H1 (cell line): ENCODE data around the gene SUCLG2. TPM values are rescaled to one million over a fixed set of nuclear protein-coding genes. Genes with fewer than 3 reads are reported as not detected.

Experiments
- CTCF ChIA-PET: fragments of 300-600 bp; sonication (Branson Sonifier 250); formaldehyde crosslinking; loops from one replicate; lab custom pipeline; 2021; ENCODE audit not compliant: partially characterized antibody; lab: Charles Lee
- POLR2A ChIA-PET: fragments of 300-600 bp; sonication (Branson Sonifier 250); formaldehyde crosslinking; loops from one replicate; lab custom pipeline; 2021; ENCODE audit warnings: inconsistent platforms; ENCODE audit not compliant: partially characterized antibody; lab: Charles Lee
- DNase-seq, 2 experiments: peaks; one replicate each; pipeline versions ENCODE4 v3.0.0 to v3.0.0-alpha.2; 2010 to 2022; ENCODE audit warnings: low spot score in 2 of 2, low read depth in 1 of 2, mixed read lengths in 1 of 2
- FAIRE-seq: peaks from 2 replicates; lab custom pipeline; 2011; peaks lifted over from hg19 to GRCh38; lab: Jason Lieb, UNC
- H2AFZ ChIP-seq: 2 replicates; pipeline ENCODE4 v1.8.1; 2012; ENCODE audit warnings: low read length, inconsistent platforms
- H2AK5ac ChIP-seq: 2 replicates; pipeline ENCODE4 v1.6.1; 2013; ENCODE audit warnings: low read depth, low read length
- H2BK120ac ChIP-seq: replicated peaks from 2 replicates; pipeline ENCODE3; 2013; ENCODE audit warnings: low read depth, low read length, inconsistent platforms
- H2BK12ac ChIP-seq: 2 replicates; pipeline ENCODE4 v1.6.1; 2013; ENCODE audit warnings: low read depth, low read length
- H2BK15ac ChIP-seq: 2 replicates; pipeline ENCODE4 v1.6.1; 2013; ENCODE audit warnings: low read length
- H2BK20ac ChIP-seq: 2 replicates; pipeline ENCODE4 v1.6.1; 2013; ENCODE audit warnings: low read length
- H2BK5ac ChIP-seq: 2 replicates; pipeline ENCODE4 v1.6.1; 2013; ENCODE audit warnings: low read depth, low read length
- H3K14ac ChIP-seq: 2 replicates; pipeline ENCODE4 v1.6.1; 2013; ENCODE audit warnings: inconsistent platforms; ENCODE audit not compliant: insufficient read length
- H3K18ac ChIP-seq: 2 replicates; pipeline ENCODE4 v1.6.1; 2013; ENCODE audit warnings: low read length; ENCODE audit errors: extremely low read depth
- H3K23ac ChIP-seq: 2 replicates; pipeline ENCODE4 v1.6.1; 2013; ENCODE audit warnings: inconsistent platforms; ENCODE audit not compliant: insufficient read length
- H3K23me2 ChIP-seq: 2 replicates; pipeline ENCODE4 v1.6.1; 2013; ENCODE audit warnings: low read depth, low read length
- H3K27ac ChIP-seq: 2 replicates; pipeline ENCODE4 v1.6.1; 2011; ENCODE audit warnings: low read depth, low read length, inconsistent platforms
- H3K27me3 ChIP-seq, 4 experiments: replicated peaks in 1 of 4; 1 replicate in 1 of 4; 2 replicates in 3 of 4; pipeline versions ENCODE4 v1.6.1 to v1.8.1; 2011 to 2013; ENCODE audit warnings: low read length in 3 of 4, mild to moderate bottlenecking in 3 of 4, inconsistent platforms in 2 of 4, mixed read lengths in 2 of 4, moderate library complexity in 1 of 4; ENCODE audit not compliant: control insufficient read depth in 3 of 4, insufficient read depth in 3 of 4; ENCODE audit errors: extremely low read depth in 1 of 4
- H3K36me3 ChIP-seq, 4 experiments: 2 replicates each; pipeline versions ENCODE4 v1.6.1 to v1.8.1; 2011 to 2013; ENCODE audit warnings: mild to moderate bottlenecking in 4 of 4, low read length in 3 of 4, moderate library complexity in 2 of 4, control low read depth in 1 of 4, inconsistent platforms in 1 of 4; ENCODE audit not compliant: insufficient read depth in 4 of 4, control insufficient read depth in 2 of 4
- H3K4ac ChIP-seq: replicated peaks from 2 replicates; pipeline ENCODE3; 2013; ENCODE audit warnings: low read length, low read depth, mixed read lengths, inconsistent platforms; ENCODE audit not compliant: insufficient read length
- H3K4me1 ChIP-seq, 4 experiments: replicated peaks in 1 of 4; 1 replicate in 1 of 4; 2 replicates in 3 of 4; pipeline versions ENCODE4 v1.6.1 to v1.8.1; 2011 to 2013; ENCODE audit warnings: low read length in 3 of 4, inconsistent platforms in 2 of 4, mixed read lengths in 1 of 4; ENCODE audit not compliant: insufficient read depth in 4 of 4, control insufficient read depth in 3 of 4
- H3K4me2 ChIP-seq, 2 experiments: 2 replicates each; pipeline versions ENCODE4 v1.6.1 to v1.8.1; 2011 to 2013; ENCODE audit warnings: low read depth in 2 of 2, low read length in 2 of 2, control low read depth in 1 of 2, inconsistent platforms in 1 of 2, mild to moderate bottlenecking in 1 of 2; ENCODE audit not compliant: insufficient read depth in 1 of 2
- H3K4me3 ChIP-seq, 4 experiments: fragments of 200-600, 300-600 bp in 1 of 4; sonication (generic), shearing (Covaris generic), sonication (Bioruptor Twin) in 1 of 4; 2 replicates each; pipeline versions ENCODE4 v1.5.1 to v1.8.1; 2011 to 2016; ENCODE audit warnings: low read length in 4 of 4, low read depth in 3 of 4, control low read depth in 2 of 4, inconsistent platforms in 2 of 4, mild to moderate bottlenecking in 2 of 4, mixed read lengths in 1 of 4, moderate library complexity in 1 of 4; ENCODE audit not compliant: insufficient read depth in 2 of 4; ENCODE audit errors: extremely low read depth in 1 of 4
- H3K56ac ChIP-seq: replicated peaks from 2 replicates; pipeline ENCODE3; 2013; ENCODE audit warnings: low read depth, mild to moderate bottlenecking, mixed read lengths, low read length, inconsistent platforms; ENCODE audit not compliant: insufficient read length
- H3K79me1 ChIP-seq: 2 replicates; pipeline ENCODE4 v1.6.1; 2013; ENCODE audit warnings: low read depth, low read length, control low read depth
- H3K79me2 ChIP-seq, 2 experiments: 2 replicates each; pipeline versions ENCODE4 v1.6.1 to v1.8.1; 2012 to 2013; ENCODE audit warnings: low read length in 2 of 2, mild to moderate bottlenecking in 2 of 2, inconsistent platforms in 1 of 2; ENCODE audit not compliant: insufficient read depth in 2 of 2, control insufficient read depth in 1 of 2
- H3K9ac ChIP-seq, 4 experiments: replicated peaks in 1 of 4; 1 replicate in 1 of 4; 2 replicates in 3 of 4; pipeline versions ENCODE4 v1.6.1 to v1.8.1; 2011 to 2013; ENCODE audit warnings: low read depth in 3 of 4, low read length in 3 of 4, control low read depth in 2 of 4, mild to moderate bottlenecking in 2 of 4, moderate library complexity in 2 of 4, inconsistent platforms in 1 of 4; ENCODE audit errors: extremely low read depth in 1 of 4
- H3K9me3 ChIP-seq, 2 experiments: 2 replicates each; pipeline versions ENCODE4 v1.6.1 to v1.8.1; 2012 to 2013; ENCODE audit warnings: mild to moderate bottlenecking in 2 of 2, moderate library complexity in 2 of 2, control low read depth in 1 of 2, inconsistent platforms in 1 of 2, low read depth in 1 of 2, low read length in 1 of 2, mixed read lengths in 1 of 2; ENCODE audit not compliant: insufficient read depth in 2 of 2
- H4K20me1 ChIP-seq, 2 experiments: replicated peaks in 1 of 2; 2 replicates each; pipeline versions ENCODE3 to v1.8.1; 2011 to 2013; ENCODE audit warnings: inconsistent platforms in 2 of 2, low read length in 2 of 2, mild to moderate bottlenecking in 1 of 2; ENCODE audit not compliant: insufficient read depth in 2 of 2, control insufficient read depth in 1 of 2
- H4K5ac ChIP-seq: 2 replicates; pipeline ENCODE4 v1.6.1; 2013; ENCODE audit warnings: low read length, low read depth, mixed read lengths, inconsistent platforms; ENCODE audit not compliant: insufficient read length
- H4K8ac ChIP-seq: 2 replicates; pipeline ENCODE4 v1.8.0; 2013; ENCODE audit warnings: mild to moderate bottlenecking, moderate library complexity, low read length, inconsistent platforms; ENCODE audit not compliant: insufficient read depth; ENCODE audit errors: extremely low read depth
- H4K91ac ChIP-seq: replicated peaks from 2 replicates; pipeline ENCODE3; 2013; ENCODE audit warnings: low read length, mixed read lengths, inconsistent platforms; ENCODE audit not compliant: insufficient read length
- BACH1 ChIP-seq: IDR thresholded peaks from 2 replicates; pipeline ENCODE4 v1.6.1; 2012; ENCODE audit warnings: low read length, improper control_type of control experiment
- KDM5A ChIP-seq: fragments of 200-600 bp; IDR thresholded peaks from 2 replicates; pipeline ENCODE4 v1.7.1; 2012; ENCODE audit warnings: mild to moderate bottlenecking, low read length, inconsistent platforms, mixed read lengths
- whole genome bisulfite sequencing, 2 experiments: shearing (Covaris generic) in 1 of 2; methylation state at CpG; one replicate each; pipeline versions ENCODE4 v1.1.6 to v1.1.7; 2013 to 2015; ENCODE audit warnings: low lambda C conversion rate in 2 of 2, mixed read lengths in 2 of 2, inconsistent platforms in 1 of 2, low coverage in 1 of 2, missing lambda C conversion rate in 1 of 2; ENCODE audit not compliant: insufficient replicate concordance in 2 of 2, insufficient coverage in 1 of 2, insufficient read length in 1 of 2; ENCODE audit errors: extremely low coverage in 1 of 2, missing lambda C conversion rate in 1 of 2; 5-methylcytosine and 5-hydroxymethylcytosine counted together
- polyA plus RNA-seq, 7 experiments: library from polyadenylated mRNA; depleted of rRNA in 3 of 7; stranded (reverse) in 5 of 7; unstranded in 2 of 7; fragments of >200 nt in 5 of 7; fragments of 200-250 nt in 2 of 7; gene quantifications; 1 replicate in 5 of 7; 2 replicates in 1 of 7; 4 replicates in 1 of 7; pipeline versions ENCODE4 v1.2.1 to v1.2.3, GENCODE V29; 2011 to 2013; ENCODE audit warnings: missing spikeins in 2 of 7, mixed read lengths in 2 of 7
- total RNA-seq: library from RNA; stranded (reverse); fragmentation: NEBNext Ultra II Directional; extraction: Animal tissue kit (Norgen Biotek cat#: 25700); gene quantifications from 2 replicates; pipeline ENCODE4 v1.2.1, GENCODE V29; 2021

Gene SUCLG2
- total and polyA plus RNA-seq, 2 of the 8 experiments (the other 6 are each of a cell fraction or from before 2014, with no cell fraction given) = 12.9 to 46.2 TPM

DNA sequence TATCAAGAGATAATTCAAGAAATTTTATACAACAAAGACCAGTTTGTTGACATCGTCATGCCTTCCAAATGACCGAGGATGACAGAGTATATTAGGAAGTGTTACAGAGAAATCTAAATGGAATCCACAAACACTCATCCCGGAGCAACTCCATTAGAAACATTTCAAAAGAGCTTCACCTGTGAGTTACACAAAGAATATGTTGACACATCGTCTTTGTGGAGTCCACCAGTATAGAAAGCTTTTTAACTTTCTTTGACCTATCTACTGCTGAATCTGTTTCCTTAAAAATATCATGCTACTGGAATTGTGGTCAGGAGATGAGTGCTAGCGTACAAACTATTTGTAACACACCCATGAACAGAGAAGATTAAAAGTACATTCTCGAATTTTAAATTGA, 130.4 kb downstream of the SUCLG2 start:
- ChIA-PET POLR2A (no interaction called here), CTCF (interaction anchor here (0.7 to 1.1 kb wide), 2 partner anchors 12 to 17 kb away, joined by 3 to 4 read pairs; no protein-coding TSS in a partner anchor)
- Histone ChIP-seq H2BK20ac (no peak overlapping the region), H4K5ac (no peak overlapping the region), H3K79me2 (no peaks in the 10 kb centered on the region), H3K27ac (no peak overlapping the region), H3K27me3 (no peaks in the 10 kb centered on the region), H2BK120ac (no peak overlapping the region), H4K20me1 (no peaks in the 10 kb centered on the region), H3K9me3 (no peaks in the 10 kb centered on the region), H3K9ac (no peak overlapping the region), H2AK5ac (no peak overlapping the region), H3K4me1 (no peaks in the 10 kb centered on the region), H2BK12ac (no peak overlapping the region), H3K23ac (no peak overlapping the region), H4K91ac (no peak overlapping the region), H3K79me1 (no peaks in the 10 kb centered on the region), H3K36me3 (peaks cover 0 to 5% (median 1%) of the 10 kb centered on the region in 4 experiments; a peak in 5 of 8 replicates), H2BK5ac (no peak overlapping the region), H3K23me2 (no peaks in the 10 kb centered on the region), H2BK15ac (no peak overlapping the region), H3K18ac (no peak overlapping the region), H4K8ac (no peak overlapping the region), H3K14ac (no peak overlapping the region), H3K4me2 (no peak overlapping the region), H2AFZ (no peak overlapping the region), H3K4ac (no peak overlapping the region), H3K56ac (no peak overlapping the region), H3K4me3 (no peak overlapping the region)
- WGBS, 2 experiments = 90% methylated on average over 6 of the region's 6 CpGs; no CpG with 5 or more reads in 1 of the 2 experiments
- TF ChIP-seq KDM5A = no peak
- TF ChIP-seq BACH1 = no peak
- DNase-seq (no peak), FAIRE-seq (no peak)
